NCI-H2171 (cell line): ENCODE results near the gene POU6F2.
"Not testable (repeated sequence)": the region's sequence is repeated elsewhere in the genome, so short reads cannot be mapped to it uniquely, and the experiment has no call there.

Source experiments
- DNase-seq: peaks from one replicate; lab custom pipeline; 2025; lab: John Stamatoyannopoulos, UW

Gene POU6F2

GRCh38 chr7:39306016-39306570 lies 328.4 kb downstream of the POU6F2 start:
- DNase-seq: no peak

DNA sequence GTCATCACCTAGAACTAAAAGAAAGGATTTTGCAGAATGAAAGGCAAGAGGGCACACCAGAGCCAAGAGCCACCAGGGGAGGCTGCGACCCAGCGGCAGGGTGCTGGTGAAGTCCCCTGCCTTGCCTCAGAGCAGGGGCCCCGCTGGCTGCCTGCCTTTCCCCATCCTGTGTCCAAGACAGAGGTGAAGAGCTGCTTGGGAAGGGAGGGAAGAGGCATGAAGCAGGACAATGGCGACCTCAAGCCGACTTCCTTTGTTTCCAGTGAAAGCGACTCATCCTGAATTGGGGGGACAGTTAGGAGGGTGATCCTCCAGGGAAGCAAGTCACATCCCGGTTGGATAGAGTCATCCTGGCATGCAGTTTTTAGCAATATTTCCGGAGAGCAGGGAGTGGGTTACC lies 333.0 kb downstream of the POU6F2 start:
- no peak for DNase-seq

DNA sequence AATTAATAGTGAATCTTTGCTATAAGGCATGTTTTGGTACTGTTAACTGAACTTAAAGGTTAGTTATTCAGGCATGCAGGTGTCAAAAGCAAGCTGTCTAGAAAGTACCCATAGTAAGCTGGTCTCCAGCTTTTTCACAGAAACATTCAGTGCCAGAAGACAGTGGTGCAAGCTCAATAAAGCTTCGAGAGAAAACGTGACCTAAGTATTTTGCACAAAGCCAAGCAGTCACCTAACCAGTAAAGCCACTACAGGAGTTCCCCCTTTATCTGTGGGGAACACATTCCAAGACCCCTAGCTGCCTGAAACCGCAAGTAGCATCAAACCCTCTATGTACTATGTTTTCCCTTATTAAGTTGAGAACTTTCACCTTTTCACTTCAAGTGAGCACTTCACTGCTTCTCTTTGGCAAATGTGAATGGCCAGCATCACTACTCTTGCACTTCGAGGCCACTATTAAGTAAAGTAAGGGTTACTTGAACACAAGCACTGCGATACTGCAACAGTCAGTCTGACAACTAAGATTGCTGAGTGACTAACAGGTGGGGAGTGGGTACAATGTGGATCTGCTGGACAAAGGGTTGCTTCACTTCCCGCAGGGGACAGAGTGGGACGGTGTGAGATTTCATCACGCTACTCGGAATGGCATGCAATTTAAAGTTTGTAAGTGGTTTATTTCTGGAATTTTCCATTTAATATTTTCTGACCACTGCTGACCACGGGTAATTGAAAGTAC lies 334.7 kb downstream of the POU6F2 start:
- no peak for DNase-seq

GRCh38 chr7:39313376-39313775 lies 335.7 kb downstream of the POU6F2 start:
- DNase-seq: no peak

GRCh38 chr7:39313974-39314373 lies 336.3 kb downstream of the POU6F2 start:
- DNase-seq: no peak

DNA sequence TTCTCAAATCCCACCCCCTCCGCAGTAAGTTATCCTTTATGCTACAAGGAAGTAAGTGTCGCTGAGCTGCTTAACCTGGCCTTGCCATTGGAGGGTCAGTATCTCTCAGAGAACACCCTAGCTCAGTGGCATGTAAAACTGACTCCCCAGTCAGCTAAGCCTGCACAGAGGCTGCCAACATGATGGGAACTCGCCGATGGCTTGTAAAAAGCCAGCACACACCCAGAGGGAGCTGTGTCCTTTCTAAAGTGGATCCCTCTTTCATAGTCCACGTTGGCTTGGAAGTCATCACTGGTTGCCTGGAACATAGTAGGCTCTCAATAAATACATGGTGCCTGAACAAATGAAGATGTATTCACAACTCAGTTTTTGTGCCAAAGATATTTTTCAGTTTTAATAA lies 339.4 kb downstream of the POU6F2 start:
- no peak for DNase-seq

GRCh38 chr7:39317896-39318295 lies 340.2 kb downstream of the POU6F2 start:
- no peak for DNase-seq

DNA sequence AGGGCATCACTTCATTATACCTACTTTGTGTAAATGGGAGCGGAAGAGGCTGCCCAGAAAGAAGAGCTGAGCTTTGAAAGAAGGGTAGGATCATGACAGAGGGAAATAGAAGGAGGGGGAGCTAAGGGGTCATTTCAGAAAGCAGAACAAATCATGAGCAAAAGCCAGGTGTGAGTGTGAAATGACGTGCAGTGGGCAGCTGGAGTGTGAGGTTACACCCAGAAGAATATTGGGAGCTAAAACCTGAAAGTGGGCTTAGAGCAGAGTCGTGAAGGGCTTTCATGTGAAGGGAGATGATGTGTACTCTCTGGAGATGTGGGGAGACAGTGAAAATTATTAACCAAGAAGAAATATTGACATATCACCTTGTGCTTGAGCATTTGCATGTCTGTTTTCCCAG lies 343.5 kb downstream of the POU6F2 start:
- no peak for DNase-seq

GRCh38 chr7:39321909-39322498 lies 344.3 kb downstream of the POU6F2 start:
- no peak for DNase-seq

- DNase-seq: no peak
Observed at GRCh38 chr7:39324139-39324760, 346.5 kb downstream of the POU6F2 start.

DNA sequence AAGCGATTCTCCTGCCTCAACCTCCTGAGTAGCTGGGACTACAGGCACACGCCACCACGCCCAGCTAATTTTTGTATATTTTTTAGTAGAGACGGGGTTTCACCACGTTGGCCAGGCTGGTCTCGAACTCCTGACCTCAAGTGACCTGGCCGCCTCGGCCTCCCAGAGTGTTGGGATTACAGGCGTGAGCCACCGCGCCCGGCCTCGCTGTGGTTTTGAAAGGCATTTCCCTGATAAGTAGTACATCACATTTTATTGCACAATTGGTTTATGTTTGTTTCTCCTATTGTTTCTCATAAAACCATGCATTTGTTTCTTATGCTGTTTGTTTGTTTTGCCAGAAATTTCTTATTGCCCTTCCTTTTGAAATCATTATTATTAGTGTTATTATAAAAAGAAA lies 353.9 kb downstream of the POU6F2 start:
- not testable (repeated sequence) for DNase-seq

DNA sequence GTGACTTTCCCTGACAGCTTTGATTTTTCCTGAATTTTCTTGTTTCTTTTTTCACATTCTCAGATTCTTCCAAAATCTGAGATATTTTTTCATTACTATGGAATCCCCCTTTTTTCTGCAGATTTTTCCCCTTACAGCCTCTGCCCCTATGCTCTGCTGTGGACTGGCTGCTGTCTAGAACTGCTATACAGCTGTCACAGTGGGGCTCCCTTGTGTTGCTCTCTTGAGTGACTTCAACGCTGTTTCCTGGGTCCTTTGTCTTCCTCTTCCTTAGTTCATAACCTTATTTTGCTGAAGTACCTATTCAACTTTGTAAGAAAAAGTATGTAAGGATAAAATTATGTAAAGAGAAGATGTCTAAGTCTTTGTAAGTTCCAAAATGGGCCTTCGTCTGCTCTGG lies 354.4 kb downstream of the POU6F2 start:
- no peak for DNase-seq

- DNase-seq: no peak
Observed at GRCh38 chr7:39333701-39334100, 356.0 kb downstream of the POU6F2 start.

DNA sequence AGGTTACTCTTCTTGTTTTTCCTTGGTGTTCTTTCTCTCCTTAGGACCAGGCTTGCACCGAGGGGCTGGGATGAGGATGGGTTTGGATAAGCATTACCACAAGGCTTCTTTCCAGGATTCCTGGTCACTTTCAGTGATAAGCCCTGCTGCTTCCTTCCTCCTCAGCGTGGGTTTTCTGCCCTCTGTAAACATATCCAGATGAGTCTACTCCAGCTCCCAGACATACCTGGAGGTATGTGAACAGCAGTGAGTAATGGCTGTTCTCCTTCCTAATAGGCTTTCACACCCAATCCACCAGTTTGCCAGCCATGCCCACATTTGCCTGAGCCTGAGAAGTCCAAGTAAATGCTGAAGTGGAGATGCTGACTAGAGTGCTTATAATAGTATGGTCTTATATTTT lies 358.7 kb downstream of the POU6F2 start:
- no peak for DNase-seq

- no peak for DNase-seq
Observed at GRCh38 chr7:39338716-39339115, 361.0 kb downstream of the POU6F2 start.

DNA sequence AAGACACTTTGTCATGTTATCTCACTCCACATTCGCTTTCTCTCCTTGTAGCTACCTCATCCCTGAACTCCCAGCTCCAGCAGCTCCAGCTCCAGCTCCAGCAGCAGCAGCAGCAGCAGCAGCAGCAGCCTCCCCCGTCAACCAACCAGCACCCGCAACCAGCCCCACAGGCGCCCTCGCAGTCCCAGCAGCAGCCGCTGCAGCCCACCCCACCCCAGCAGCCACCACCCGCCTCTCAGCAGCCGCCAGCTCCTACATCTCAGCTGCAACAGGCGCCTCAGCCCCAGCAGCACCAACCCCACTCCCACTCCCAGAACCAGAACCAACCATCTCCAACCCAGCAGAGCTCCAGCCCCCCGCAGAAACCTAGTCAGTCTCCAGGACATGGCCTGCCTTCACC lies 361.9 kb downstream of the POU6F2 start:
- no peak for DNase-seq

DNA sequence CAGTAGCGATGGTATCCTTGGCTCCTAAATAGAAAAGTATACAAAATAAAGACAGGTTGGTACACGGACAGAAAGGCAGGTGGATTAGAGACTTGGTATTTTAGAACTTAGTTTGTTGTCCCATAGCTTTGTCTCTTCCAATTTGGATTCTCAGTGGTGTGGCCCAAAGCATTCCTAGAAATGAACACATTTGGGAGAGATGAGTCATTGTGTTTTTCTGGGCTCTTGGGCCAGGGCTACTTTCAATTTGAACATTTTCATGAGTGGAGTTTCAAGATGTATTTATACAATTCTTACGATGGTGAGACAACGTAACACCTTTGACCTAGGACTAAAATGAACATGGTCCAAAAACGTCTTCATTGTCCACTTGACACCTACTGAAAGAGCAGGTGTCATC lies 363.4 kb downstream of the POU6F2 start:
- no peak for DNase-seq

DNA sequence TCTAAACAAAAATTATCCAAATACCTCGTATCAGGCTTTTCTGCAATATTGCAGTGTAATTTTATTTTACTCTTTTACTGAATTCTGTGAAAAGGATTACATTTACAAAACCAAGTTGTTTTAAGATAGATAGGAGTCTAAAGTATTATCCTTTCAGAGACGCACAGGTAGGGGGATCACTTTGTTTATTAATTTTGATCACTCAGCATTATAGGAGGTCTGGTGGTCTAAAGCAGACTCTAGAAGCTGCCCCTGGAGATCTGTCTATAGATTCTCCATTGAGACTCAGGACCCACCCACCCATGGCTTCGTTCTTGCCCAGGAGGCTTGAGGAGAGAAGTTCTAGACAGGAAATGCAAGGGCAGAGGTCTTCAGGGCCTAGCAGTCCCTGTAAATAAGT lies 365.1 kb downstream of the POU6F2 start:
- DNase-seq: no peak

GRCh38 chr7:39349452-39350123 lies 371.9 kb downstream of the POU6F2 start:
- no peak for DNase-seq

DNA sequence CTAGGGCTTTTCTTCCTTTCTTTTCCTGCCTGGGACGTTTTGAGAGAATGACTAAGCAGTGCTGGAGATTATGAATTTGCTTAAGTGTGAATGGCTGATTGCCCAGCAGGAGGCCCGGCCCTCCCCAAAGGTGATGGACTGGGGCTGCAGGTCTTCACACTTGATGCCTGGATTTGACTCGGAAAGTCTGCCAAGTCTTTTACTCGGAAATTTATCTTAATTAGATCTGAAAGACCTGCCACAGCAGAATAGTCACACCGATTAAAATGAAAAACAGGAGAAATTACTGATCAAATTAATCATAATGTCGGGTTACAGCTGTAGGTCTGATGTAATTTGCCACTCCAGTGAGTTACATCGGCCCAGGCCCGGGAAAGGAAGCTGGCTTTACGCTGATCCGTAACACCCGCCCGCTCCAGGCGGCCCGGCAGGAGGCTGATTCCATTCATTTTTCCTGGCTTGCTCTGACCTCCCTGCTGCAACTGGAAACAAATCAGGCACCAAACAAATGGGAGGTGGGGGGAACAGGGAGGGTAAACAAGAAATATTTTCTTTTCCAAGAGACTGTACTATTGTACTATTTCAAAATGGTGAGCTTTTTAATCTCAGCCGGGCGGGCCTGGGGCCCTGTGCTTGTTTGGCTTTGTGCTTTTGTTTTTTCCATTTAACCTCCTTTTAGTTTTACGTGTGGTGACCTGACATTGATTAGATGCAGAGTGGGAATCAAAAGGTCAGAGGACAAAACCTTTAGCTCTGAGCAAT lies 376.1 kb downstream of the POU6F2 start:
- peak; percentile 19 for DNase-seq

DNA sequence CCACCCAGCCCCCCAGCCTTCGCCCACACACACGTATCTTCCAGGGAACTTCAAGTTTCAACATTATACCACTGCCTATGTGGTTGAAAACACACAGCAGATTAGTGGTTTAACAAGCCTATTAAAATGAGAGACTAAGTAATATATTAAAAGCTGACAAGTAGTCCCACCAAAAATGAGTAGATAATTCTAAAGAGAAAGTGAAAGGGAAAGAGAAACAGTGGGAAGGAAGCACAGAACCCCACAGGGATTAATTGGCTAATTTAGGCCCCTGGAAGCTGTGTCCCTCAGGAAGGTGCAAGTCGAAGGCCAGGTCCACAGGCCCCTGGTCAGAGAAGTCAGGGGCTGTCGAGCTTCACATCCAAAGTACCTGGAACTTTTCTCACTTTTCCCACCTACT lies 378.0 kb downstream of the POU6F2 start:
- DNase-seq: no peak
